ENCODE results near the gene CXorf58.
"Not testable (repeated sequence)": the region's sequence is repeated elsewhere in the genome, so short reads cannot be mapped to it uniquely, and the experiment has no call there.

CXorf58 gene

GRCh38 chrX:23952984-23953907, 45.4 kb downstream of the CXorf58 start:
- no peak for DNase-seq (ENCODE audit: low read depth in 2 of 2)

- DNase-seq (ENCODE audit: low read depth in 2 of 2): no peak
These were observed 46.1 kb downstream of the CXorf58 start for GRCh38 chrX:23953908-23954269.

- DNase-seq (ENCODE audit: low read depth in 2 of 2): no peak
These were observed 46.6 kb downstream of the CXorf58 start for GRCh38 chrX:23954396-23954795.

- no peak for DNase-seq (ENCODE audit: low read depth in 2 of 2)
These were observed 52.0 kb downstream of the CXorf58 start for GRCh38 chrX:23959781-23960180.

GRCh38 chrX:23964191-23964590, 56.4 kb downstream of the CXorf58 start:
- no peak for DNase-seq (ENCODE audit: low read depth in 2 of 2)

- not testable (repeated sequence) for DNase-seq (ENCODE audit: low read depth in 2 of 2)
These were observed 57.8 kb downstream of the CXorf58 start for GRCh38 chrX:23965630-23966029.

GRCh38 chrX:23978491-23978890, 70.7 kb downstream of the CXorf58 start:
- DNase-seq (ENCODE audit: low read depth in 2 of 2): no peak

GRCh38 chrX:23980011-23980441, 72.2 kb downstream of the CXorf58 start:
- DNase-seq (ENCODE audit: low read depth in 2 of 2): no peak

- no peak for DNase-seq (ENCODE audit: low read depth in 2 of 2)
These were observed 73.4 kb downstream of the CXorf58 start for GRCh38 chrX:23981222-23981621.

GRCh38 chrX:23981711-23982110, 73.9 kb downstream of the CXorf58 start:
- no peak for DNase-seq (ENCODE audit: low read depth in 2 of 2)

- DNase-seq (ENCODE audit: low read depth in 2 of 2): no peak
These were observed 75.1 kb downstream of the CXorf58 start for GRCh38 chrX:23982891-23983290.

Data from activated CD4-positive, alpha-beta T cell treated with anti-CD3 and anti-CD28 coated beads for 24 hours (primary cell).